Endothelial cell of umbilical vein (primary cell): ENCODE data around the gene IP6K3. TPM values are rescaled to one million over a fixed set of nuclear protein-coding genes. Genes with fewer than 3 reads are reported as not detected.

ENCODE experiments used
- BruUV-seq: library from RNA; stranded (reverse); fragments of 400-500 nt; replicated peaks from 2 replicates; lab custom pipeline; 2021; lab: Mats Ljungman, UMichigan
- CTCF ChIA-PET: fragments of 300-600, 350-600 bp; sonication (Branson Sonifier 250); formaldehyde crosslinking; loops from one replicate; lab custom pipeline; 2021; ENCODE audit warnings: antibody characterized with exemption, inconsistent platforms; lab: Charles Lee
- POLR2A ChIA-PET: fragments of 300-600, 350-600 bp; sonication (Branson Sonifier 250); formaldehyde crosslinking; loops from one replicate; lab custom pipeline; 2021; ENCODE audit warnings: antibody characterized with exemption, inconsistent platforms; lab: Charles Lee
- DNase-seq: peaks from one replicate; pipeline ENCODE4 v3.0.0-alpha.2; 2011; ENCODE audit warnings: low read depth, low spot score
- FAIRE-seq: peaks from 2 replicates; lab custom pipeline; 2011; peaks lifted over from hg19 to GRCh38; lab: Jason Lieb, UNC
- H2AFZ ChIP-seq: 2 replicates; pipeline ENCODE4 v1.6.0; 2012; ENCODE audit warnings: low read depth, low read length, control low read depth, inconsistent platforms
- H3K27ac ChIP-seq: 2 replicates; pipeline ENCODE4 v1.5.1; 2011; ENCODE audit warnings: low read depth, mild to moderate bottlenecking, control low read depth, low read length, moderate library complexity; ENCODE audit not compliant: insufficient read depth
- H3K27me3 ChIP-seq, 2 experiments: 2 replicates each; pipeline versions ENCODE4 v1.6.0 to v1.6.1; 2011; ENCODE audit warnings: low read length in 2 of 2, mixed read lengths in 1 of 2; ENCODE audit not compliant: control insufficient read depth in 2 of 2, insufficient read depth in 2 of 2
- H3K36me3 ChIP-seq, 2 experiments: 2 replicates in 1 of 2; 3 replicates in 1 of 2; pipeline ENCODE4 v1.5.1; 2011; ENCODE audit warnings: low read length in 2 of 2, mild to moderate bottlenecking in 1 of 2, moderate library complexity in 1 of 2; ENCODE audit not compliant: control insufficient read depth in 2 of 2, insufficient read depth in 2 of 2; ENCODE audit errors: extremely low read depth in 1 of 2
- H3K4me1 ChIP-seq: 3 replicates; pipeline ENCODE4 v1.5.1; 2011; ENCODE audit warnings: mild to moderate bottlenecking, low read length; ENCODE audit not compliant: control insufficient read depth, insufficient read depth; ENCODE audit errors: extremely low read depth
- H3K4me2 ChIP-seq: 2 replicates; pipeline ENCODE4 v1.6.1; 2011; ENCODE audit warnings: low read length, control low read depth, mixed read lengths; ENCODE audit not compliant: insufficient read depth
- H3K4me3 ChIP-seq, 3 experiments: fragments of 200-600 bp in 1 of 3; sonication (generic), shearing (Covaris generic) in 1 of 3; replicated peaks in 1 of 3; 2 replicates each; pipeline ENCODE4 v1.5.1; 2011 to 2016; ENCODE audit warnings: control low read depth in 3 of 3, low read length in 3 of 3, mild to moderate bottlenecking in 2 of 3, inconsistent platforms in 1 of 3, low read depth in 1 of 3, moderate library complexity in 1 of 3; ENCODE audit not compliant: insufficient read depth in 1 of 3
- H3K79me2 ChIP-seq: 2 replicates; pipeline ENCODE4 v1.6.0; 2012; ENCODE audit warnings: low read length, inconsistent platforms; ENCODE audit not compliant: control insufficient read depth, insufficient read depth
- H3K9ac ChIP-seq: replicated peaks from 2 replicates; pipeline ENCODE3; 2011; ENCODE audit warnings: low read length, control low read depth; ENCODE audit not compliant: insufficient read depth; ENCODE audit errors: extremely low read depth
- H3K9me1 ChIP-seq: replicated peaks from 3 replicates; pipeline ENCODE4 v1.6.0; 2011; ENCODE audit warnings: mild to moderate bottlenecking, low read length; ENCODE audit not compliant: control insufficient read depth, insufficient read depth; ENCODE audit errors: extremely low read depth
- H3K9me3 ChIP-seq: replicated peaks from 2 replicates; pipeline ENCODE4 v1.5.1; 2012; ENCODE audit warnings: low read length, inconsistent platforms; ENCODE audit not compliant: control insufficient read depth, insufficient read depth
- H4K20me1 ChIP-seq: replicated peaks from 2 replicates; pipeline ENCODE3; 2011; ENCODE audit warnings: mild to moderate bottlenecking, low read length; ENCODE audit not compliant: control insufficient read depth, insufficient read depth; ENCODE audit errors: extremely low read depth
- EZH2 ChIP-seq: IDR thresholded peaks from 2 replicates; pipeline ENCODE4 v1.6.1; 2012; ENCODE audit warnings: borderline replicate concordance, low read depth, mild to moderate bottlenecking, moderate library complexity, low read length, inconsistent platforms; ENCODE audit not compliant: severe bottlenecking
- FOS ChIP-seq: IDR thresholded peaks from 2 replicates; pipeline ENCODE4 v1.6.1; 2011; ENCODE audit warnings: mild to moderate bottlenecking, low read length, moderate library complexity, borderline replicate concordance; ENCODE audit not compliant: insufficient read depth
- GATA2 ChIP-seq: IDR thresholded peaks from 2 replicates; pipeline ENCODE4 v1.7.0; 2011; ENCODE audit warnings: low read depth, mild to moderate bottlenecking, moderate library complexity, mixed read lengths, low read length; ENCODE audit not compliant: insufficient read length, insufficient read depth
- JUN ChIP-seq: IDR thresholded peaks from 2 replicates; pipeline ENCODE4 v1.6.1; 2011; ENCODE audit warnings: borderline replicate concordance, low read depth; ENCODE audit not compliant: insufficient read length, insufficient read depth
- MYC ChIP-seq: IDR thresholded peaks from one replicate; pipeline ENCODE4 v1.6.1; 2011; ENCODE audit warnings: mild to moderate bottlenecking, low read depth, low read length
- POLR2A ChIP-seq: IDR thresholded peaks from 2 replicates; pipeline ENCODE4 v1.6.1; 2012; ENCODE audit warnings: low read depth, mild to moderate bottlenecking, control low read depth, low read length
- POLR2AphosphoS5 ChIP-seq: IDR thresholded peaks from 2 replicates; pipeline ENCODE4 v1.6.1; 2012; ENCODE audit warnings: low read depth, mild to moderate bottlenecking, control low read depth, low read length, moderate library complexity; ENCODE audit not compliant: insufficient read depth
- dilution Hi-C: fragments of 300-500 bp; cut with MboI; formaldehyde crosslinking; loops from one replicate; pipeline ENCODE4 v1.15.0; 2019; ENCODE audit warnings: low sequenced_read_pairs; ENCODE audit not compliant: extremely low pct_ligation_motif_present
- intact Hi-C: fragments of 100-400 bp; cut with micrococcal nuclease; formaldehyde crosslinking; loops from one replicate; pipeline ENCODE4 v1.10.0; 2022
- polyA plus RNA-seq, 4 experiments: library from polyadenylated mRNA; depleted of rRNA in 3 of 4; stranded (reverse) in 3 of 4; unstranded in 1 of 4; fragments of >200 nt; gene quantifications; 2 replicates each; pipeline versions ENCODE4 v1.2.1 to v1.2.3, GENCODE V29; 2011 to 2012; ENCODE audit warnings: missing spikeins in 1 of 4
- total RNA-seq: library from RNA; stranded (reverse); gene quantifications from 2 replicates; pipeline ENCODE4 v1.2.3, GENCODE V29; 2021
- TF ChIP-seq, protein P1 (sequence below): IDR thresholded peaks from 2 replicates; pipeline ENCODE4 v1.6.1; 2011; ENCODE audit not compliant: insufficient read depth, insufficient read length
- TF ChIP-seq, protein P2 (sequence below), 2 donors: IDR thresholded peaks; 1 replicate in 1 of 2; 2 replicates in 1 of 2; pipeline ENCODE4 v1.5.1; 2011; ENCODE audit warnings: low read length in 2 of 2, mild to moderate bottlenecking in 2 of 2, moderate library complexity in 2 of 2, control low read depth in 1 of 2, inconsistent platforms in 1 of 2, low read depth in 1 of 2; ENCODE audit not compliant: insufficient read depth in 1 of 2; ENCODE audit errors: extremely low read depth in 1 of 2

IP6K3 gene
- total and polyA plus RNA-seq, 2 donors (not counting 3 experiments of a cell fraction or from before 2014, with no cell fraction given), result not detected

DNA sequence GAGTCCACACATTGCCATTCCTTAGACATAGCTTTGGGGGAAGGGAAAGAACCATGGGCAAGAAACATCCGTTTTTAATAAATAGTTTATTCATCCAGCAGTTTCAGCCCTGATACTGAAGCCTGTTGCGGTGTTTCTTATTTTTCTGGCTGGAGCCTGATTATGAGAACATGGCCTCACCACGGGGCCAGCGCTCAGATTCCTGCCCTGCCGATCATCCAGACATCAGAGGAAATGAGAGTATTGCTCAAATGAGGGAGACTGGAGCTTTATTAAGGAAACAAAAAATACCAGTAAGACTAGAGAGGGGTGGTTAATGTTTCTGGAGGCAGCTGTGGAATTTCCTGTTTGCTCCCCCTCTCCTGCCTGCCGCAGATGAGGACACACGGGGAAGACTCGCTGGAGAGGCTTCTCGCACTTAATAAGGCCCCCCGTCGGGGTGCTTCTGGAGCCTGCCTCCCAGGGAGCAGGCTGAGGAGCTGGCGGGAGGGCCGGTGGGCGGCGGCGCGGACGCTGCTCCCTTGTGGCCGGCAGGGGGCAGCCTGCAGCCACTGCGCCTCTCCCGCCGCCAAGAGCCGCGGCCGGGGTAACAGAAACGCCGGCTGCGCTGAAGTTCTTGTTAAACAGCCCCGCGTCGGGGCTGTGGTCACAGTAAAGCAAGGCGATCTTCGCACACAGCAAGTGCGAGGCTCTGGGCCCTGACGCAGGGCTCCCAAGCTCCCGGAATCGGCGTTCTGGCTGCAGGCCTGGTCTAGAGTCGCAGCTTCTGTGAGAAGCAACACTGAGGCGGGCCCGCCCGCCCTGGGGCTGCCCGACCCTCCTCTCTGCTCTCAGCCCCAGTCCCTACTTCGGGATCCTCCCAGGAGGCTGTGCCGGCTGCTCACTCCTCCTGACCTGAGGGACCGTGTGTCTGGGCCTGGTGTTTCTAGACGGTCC, 24.7 kb upstream of the IP6K3 start:
- dilution Hi-C loops (no loop called here), intact Hi-C loops (loop anchor here (1.0 to 2.0 kb wide), 6 partner anchors 10 to 284 kb away; partner anchors contain the start of genes LEMD2 and UQCC2)
- Histone ChIP-seq H3K9me3 (no peaks in the 10 kb centered on the region), H3K4me2 (peak overlapping the region; percentile 25), H3K27ac (peak overlapping the region; percentile 64), H3K9me1 (no peaks in the 10 kb centered on the region), H3K36me3 (peaks cover 9 to 22% of the 10 kb centered on the region in 2 experiments), H3K4me1 (peaks cover 45% of the 10 kb centered on the region), H2AFZ (no peak overlapping the region), H3K9ac (peak overlapping the region; percentile 42), H4K20me1 (no peaks in the 10 kb centered on the region), H3K79me2 (no peaks in the 10 kb centered on the region), H3K4me3 (no peak overlapping the region), H3K27me3 (no peaks in the 10 kb centered on the region)
- TF ChIP-seq, protein P1, sequence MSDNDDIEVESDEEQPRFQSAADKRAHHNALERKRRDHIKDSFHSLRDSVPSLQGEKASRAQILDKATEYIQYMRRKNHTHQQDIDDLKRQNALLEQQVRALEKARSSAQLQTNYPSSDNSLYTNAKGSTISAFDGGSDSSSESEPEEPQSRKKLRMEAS, result peak; percentile 15
- TF ChIP-seq POLR2A, result peak; percentile 26
- no peak for TF ChIP-seq GATA2
- no peak for TF ChIP-seq POLR2AphosphoS5
- TF ChIP-seq FOS, result no peak
- no peak for TF ChIP-seq JUN
- no peak for TF ChIP-seq EZH2
- TF ChIP-seq, protein P2, sequence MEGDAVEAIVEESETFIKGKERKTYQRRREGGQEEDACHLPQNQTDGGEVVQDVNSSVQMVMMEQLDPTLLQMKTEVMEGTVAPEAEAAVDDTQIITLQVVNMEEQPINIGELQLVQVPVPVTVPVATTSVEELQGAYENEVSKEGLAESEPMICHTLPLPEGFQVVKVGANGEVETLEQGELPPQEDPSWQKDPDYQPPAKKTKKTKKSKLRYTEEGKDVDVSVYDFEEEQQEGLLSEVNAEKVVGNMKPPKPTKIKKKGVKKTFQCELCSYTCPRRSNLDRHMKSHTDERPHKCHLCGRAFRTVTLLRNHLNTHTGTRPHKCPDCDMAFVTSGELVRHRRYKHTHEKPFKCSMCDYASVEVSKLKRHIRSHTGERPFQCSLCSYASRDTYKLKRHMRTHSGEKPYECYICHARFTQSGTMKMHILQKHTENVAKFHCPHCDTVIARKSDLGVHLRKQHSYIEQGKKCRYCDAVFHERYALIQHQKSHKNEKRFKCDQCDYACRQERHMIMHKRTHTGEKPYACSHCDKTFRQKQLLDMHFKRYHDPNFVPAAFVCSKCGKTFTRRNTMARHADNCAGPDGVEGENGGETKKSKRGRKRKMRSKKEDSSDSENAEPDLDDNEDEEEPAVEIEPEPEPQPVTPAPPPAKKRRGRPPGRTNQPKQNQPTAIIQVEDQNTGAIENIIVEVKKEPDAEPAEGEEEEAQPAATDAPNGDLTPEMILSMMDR (IDR thresholded peaks at IDR 0.05; ENCODE audit: extremely low read depth in 1 of 2, insufficient read depth in 1 of 2, low read depth in 1 of 2, low read length in 2 of 2), result peak; percentile 89 to 94
- no peak for TF ChIP-seq MYC
- CTCF ChIA-PET, result interaction anchor here (0.7 to 9.0 kb wide), 45 partner anchors 8 to 392 kb away, joined by 3 to 286 read pairs (median 5); partner anchors contain the start of genes GRM4, IP6K3, LEMD2 and MLN
- BruUV-seq, result TSS peak; percentile 8
- DNase-seq, result peak; percentile 89
- POLR2A ChIA-PET, result interaction anchor here (1.2 to 4.7 kb wide), 3 partner anchors 10 to 60 kb away, joined by 3 to 25 read pairs (median 22); partner anchors contain the start of genes LEMD2 and UQCC2
- FAIRE-seq, result peak; percentile 96
